Type B pancreatic cell (in vitro differentiated cells): ENCODE data around the gene IGF2R. TPM values are rescaled to one million over a fixed set of nuclear protein-coding genes. Genes with fewer than 3 reads are reported as not detected.
A peak's percentile ranks its signal among the peaks of the same experiment; 100 is the strongest.

Experiments
- DNase-seq: peaks from one replicate; pipeline ENCODE4 v3.0.0; 2021; ENCODE audit warnings: mixed read lengths; ENCODE audit not compliant: unreplicated experiment; ENCODE audit errors: extremely low spot score
- H3K27ac Mint-ChIP-seq: 2 replicates; pipeline ENCODE4 v1.8.0; 2021; ENCODE audit warnings: mild to moderate bottlenecking, mixed read lengths
- H3K27me3 Mint-ChIP-seq: 2 replicates; pipeline ENCODE4 v1.8.0; 2021; ENCODE audit warnings: mixed read lengths
- H3K36me3 Mint-ChIP-seq: 2 replicates; pipeline ENCODE4 v1.8.0; 2021; ENCODE audit warnings: mixed read lengths
- H3K4me1 Mint-ChIP-seq: one replicate; pipeline ENCODE4 v1.8.0; 2021; ENCODE audit warnings: mixed read lengths; ENCODE audit not compliant: unreplicated experiment
- H3K4me3 Mint-ChIP-seq: 2 replicates; pipeline ENCODE4 v1.8.0; 2021; ENCODE audit warnings: mild to moderate bottlenecking, mixed read lengths
- H3K9me3 Mint-ChIP-seq: 2 replicates; pipeline ENCODE4 v1.8.0; 2021; ENCODE audit warnings: mixed read lengths
- total RNA-seq: library from RNA; stranded (reverse); gene quantifications from 2 replicates; pipeline ENCODE4 v1.2.1, GENCODE V29; 2021; ENCODE audit warnings: low replicate concordance
- TF ChIP-seq, protein P1 (sequence below): fragments of 200-600 bp; sonication (generic); conservative IDR thresholded peaks from 2 replicates; pipeline ENCODE4 v1.5.0; 2021; ENCODE audit warnings: antibody characterized with exemption, mild to moderate bottlenecking

IGF2R gene
- total RNA-seq, 1 donor from 2014 or later, result 79.8 TPM

DNA sequence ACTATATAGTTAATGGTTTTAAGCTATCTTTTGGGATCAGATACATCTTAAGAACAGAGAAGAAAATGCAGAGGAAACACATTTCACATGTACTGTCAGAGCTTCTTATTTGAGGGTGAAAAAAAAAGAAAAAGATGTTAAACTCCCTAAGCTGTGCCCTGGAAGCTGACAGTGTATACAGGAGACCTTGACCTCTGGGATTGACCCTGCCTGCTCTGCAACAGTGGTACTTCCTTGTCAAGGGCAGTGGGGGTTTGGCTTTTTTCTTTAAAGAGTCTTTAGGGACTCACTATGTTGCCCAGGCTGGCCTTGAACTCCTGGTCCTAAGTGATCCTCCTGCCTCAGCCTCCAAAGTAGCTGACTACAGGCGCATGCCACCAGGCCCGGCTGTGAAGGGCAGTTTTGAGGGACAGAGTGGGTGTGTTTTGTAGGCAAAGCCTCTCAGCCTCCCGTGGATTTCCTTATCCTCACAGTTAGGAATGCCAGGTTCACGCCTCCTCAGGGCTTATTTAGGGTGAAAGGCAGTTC is 92.1 kb downstream of the IGF2R start:
- Mint-ChIP-seq H3K4me3 (no peak overlapping the region), H3K9me3 (no peaks in the 10 kb centered on the region)
- DNase-seq, result no peak

DNA sequence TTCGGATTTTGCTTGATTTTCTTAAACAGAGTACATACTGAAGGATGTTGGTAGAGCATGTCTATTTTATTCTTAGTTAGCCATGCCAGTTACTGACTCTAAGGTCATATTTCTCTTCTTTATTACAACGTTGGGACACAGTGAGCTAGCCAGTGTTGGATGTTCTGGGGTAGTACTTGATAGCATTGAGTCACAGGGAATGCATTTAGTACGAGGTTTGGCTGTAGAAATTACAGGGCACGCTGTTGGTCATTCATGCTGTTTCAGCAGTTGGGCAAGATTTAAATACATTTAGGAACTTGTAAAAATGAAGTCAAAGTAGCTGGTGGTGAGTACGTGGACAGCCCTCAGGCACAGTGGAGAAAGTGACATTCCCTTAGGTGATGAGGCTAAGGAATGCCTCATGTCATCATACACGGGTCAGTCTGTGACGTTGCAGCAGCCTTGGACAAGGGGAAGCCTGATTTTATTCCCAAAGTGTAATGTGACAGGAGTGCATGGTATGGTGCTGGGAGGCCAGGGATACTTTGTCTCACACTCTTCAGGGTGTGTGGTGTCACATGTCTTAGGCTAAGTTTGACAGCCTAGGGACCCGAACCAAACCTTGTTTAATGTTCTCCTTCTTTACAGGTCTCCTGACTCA is 95.0 kb downstream of the IGF2R start:
- no peak overlapping the region for H3K4me3 Mint-ChIP-seq
- TF ChIP-seq, protein P1, sequence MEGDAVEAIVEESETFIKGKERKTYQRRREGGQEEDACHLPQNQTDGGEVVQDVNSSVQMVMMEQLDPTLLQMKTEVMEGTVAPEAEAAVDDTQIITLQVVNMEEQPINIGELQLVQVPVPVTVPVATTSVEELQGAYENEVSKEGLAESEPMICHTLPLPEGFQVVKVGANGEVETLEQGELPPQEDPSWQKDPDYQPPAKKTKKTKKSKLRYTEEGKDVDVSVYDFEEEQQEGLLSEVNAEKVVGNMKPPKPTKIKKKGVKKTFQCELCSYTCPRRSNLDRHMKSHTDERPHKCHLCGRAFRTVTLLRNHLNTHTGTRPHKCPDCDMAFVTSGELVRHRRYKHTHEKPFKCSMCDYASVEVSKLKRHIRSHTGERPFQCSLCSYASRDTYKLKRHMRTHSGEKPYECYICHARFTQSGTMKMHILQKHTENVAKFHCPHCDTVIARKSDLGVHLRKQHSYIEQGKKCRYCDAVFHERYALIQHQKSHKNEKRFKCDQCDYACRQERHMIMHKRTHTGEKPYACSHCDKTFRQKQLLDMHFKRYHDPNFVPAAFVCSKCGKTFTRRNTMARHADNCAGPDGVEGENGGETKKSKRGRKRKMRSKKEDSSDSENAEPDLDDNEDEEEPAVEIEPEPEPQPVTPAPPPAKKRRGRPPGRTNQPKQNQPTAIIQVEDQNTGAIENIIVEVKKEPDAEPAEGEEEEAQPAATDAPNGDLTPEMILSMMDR, result no peak
- no peaks in the 10 kb centered on the region for H3K27me3 Mint-ChIP-seq
- H3K4me1 Mint-ChIP-seq, result no peaks in the 10 kb centered on the region
- H3K27ac Mint-ChIP-seq, result peak overlapping the region; percentile 11
- no peak for DNase-seq
- no peaks in the 10 kb centered on the region for H3K9me3 Mint-ChIP-seq
- peaks cover 47% of the 10 kb centered on the region for H3K36me3 Mint-ChIP-seq

More for the DNA sequence above, 92.1 kb downstream of the IGF2R start:
- TF ChIP-seq, protein P1, result no peak
- Mint-ChIP-seq H3K4me1 (no peaks in the 10 kb centered on the region), H3K36me3 (peaks cover 42% of the 10 kb centered on the region), H3K27me3 (no peaks in the 10 kb centered on the region), H3K27ac (no peak overlapping the region)

DNA sequence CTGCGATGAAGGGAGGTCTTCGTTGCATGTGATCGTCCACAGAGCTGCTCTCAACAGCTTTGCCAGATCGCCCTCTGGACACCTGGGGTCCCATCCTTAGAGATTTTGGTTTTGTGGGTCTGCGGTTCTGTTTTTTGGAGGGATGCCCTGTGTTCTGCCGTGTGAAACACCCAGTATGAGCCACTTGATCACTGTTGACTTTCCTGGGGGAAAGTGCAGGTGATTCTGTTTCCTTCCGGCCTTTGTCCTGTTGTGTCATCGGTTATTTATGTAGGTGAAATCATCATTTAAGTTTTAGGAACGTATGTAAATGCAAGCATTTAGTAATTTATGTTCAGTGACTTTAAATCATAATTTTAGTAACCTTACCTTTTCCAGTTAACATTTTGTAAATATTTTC is 96.3 kb downstream of the IGF2R start:
- Mint-ChIP-seq H3K36me3 (peaks cover 50% of the 10 kb centered on the region), H3K4me1 (no peaks in the 10 kb centered on the region), H3K9me3 (no peaks in the 10 kb centered on the region), H3K27me3 (no peaks in the 10 kb centered on the region), H3K27ac (no peak overlapping the region), H3K4me3 (no peak overlapping the region)
- TF ChIP-seq, protein P1, result no peak
- no peak for DNase-seq

DNA sequence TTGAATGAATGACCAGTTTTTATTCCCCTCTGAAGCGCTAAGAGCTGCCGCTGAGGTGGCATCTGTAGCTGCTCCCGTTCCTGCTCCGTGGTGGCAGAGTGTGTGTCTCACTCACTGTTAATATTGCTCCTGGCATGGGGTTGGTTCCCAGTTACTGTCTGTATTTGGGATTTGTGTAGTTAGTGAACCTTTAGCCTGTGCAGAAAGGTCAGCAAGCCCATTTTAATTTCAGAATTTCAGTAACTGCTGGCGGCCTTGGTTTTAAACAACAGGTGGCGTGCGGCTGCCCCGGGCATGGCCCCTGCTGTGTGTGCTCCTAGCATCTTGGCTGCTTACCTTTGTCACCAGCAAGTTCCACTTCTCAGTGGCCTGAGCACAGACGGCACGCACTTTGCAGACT is 98.7 kb downstream of the IGF2R start:
- Mint-ChIP-seq H3K36me3 (peaks cover 47% of the 10 kb centered on the region), H3K9me3 (no peaks in the 10 kb centered on the region)

DNA sequence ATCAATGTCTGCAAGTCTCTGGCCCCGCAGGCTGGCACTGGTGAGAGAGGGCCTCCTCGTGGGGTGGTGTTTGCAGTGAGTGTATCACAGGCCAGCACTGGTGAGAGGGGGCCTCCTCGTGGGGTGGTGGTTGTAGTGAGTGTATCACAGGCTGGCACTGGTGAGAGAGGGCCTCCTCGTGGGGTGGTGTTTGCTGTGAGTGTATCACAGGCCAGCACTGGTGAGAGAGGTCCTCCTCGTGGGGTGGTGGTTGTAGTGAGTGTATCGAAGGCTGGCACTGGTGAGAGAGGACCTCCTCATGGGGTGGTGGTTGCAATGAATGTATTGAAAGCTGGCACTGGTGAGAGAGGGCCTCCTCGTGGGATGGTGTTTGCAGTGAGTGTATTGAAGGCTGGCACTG is 99.5 kb downstream of the IGF2R start:
- Mint-ChIP-seq H3K27ac (no peak overlapping the region), H3K36me3 (peaks cover 50% of the 10 kb centered on the region)
- TF ChIP-seq, protein P1, result no peak

More for the DNA sequence above, 98.7 kb downstream of the IGF2R start:
- Mint-ChIP-seq H3K27me3 (no peaks in the 10 kb centered on the region), H3K4me1 (no peaks in the 10 kb centered on the region), H3K27ac (no peak overlapping the region), H3K4me3 (no peak overlapping the region)
- TF ChIP-seq, protein P1, result no peak
- DNase-seq, result no peak

More for the DNA sequence above, 99.5 kb downstream of the IGF2R start:
- no peak for DNase-seq
- Mint-ChIP-seq H3K4me3 (no peak overlapping the region), H3K4me1 (no peaks in the 10 kb centered on the region), H3K9me3 (no peaks in the 10 kb centered on the region), H3K27me3 (no peaks in the 10 kb centered on the region)
